HG03045 (cell line): ENCODE data around the gene CDK8.
"Not testable (repeated sequence)": the region's sequence is repeated elsewhere in the genome, so short reads cannot be mapped to it uniquely, and the experiment has no call there.

Experiments used
- ATAC-seq: cut with Tn5 transposase; IDR thresholded peaks from one replicate; pipeline ENCODE4 v1.9.1; 2021; ENCODE audit warnings: mild to moderate bottlenecking, moderate library complexity; ENCODE audit not compliant: unreplicated experiment

The CDK8 gene

DNA sequence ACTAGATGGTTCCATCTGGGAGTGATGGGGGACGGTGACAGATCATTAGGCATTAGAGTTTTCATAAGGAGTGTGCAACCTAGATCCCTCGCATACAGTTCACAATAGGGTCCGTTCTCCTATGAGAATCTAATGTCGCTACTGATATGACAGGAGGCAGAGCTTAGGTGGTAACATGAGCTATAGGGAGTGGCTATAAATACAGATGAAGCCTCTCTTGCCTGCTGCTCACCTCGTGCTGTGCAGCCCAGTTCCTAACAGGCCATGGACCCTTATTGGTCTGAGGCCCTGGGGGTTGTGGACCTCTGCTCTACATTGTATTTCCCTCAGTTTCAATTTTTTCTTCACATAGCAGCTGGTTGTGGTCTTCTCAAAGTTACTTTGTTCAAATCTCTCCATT is 56.5 kb downstream of the CDK8 start:
- no peak for ATAC-seq

DNA sequence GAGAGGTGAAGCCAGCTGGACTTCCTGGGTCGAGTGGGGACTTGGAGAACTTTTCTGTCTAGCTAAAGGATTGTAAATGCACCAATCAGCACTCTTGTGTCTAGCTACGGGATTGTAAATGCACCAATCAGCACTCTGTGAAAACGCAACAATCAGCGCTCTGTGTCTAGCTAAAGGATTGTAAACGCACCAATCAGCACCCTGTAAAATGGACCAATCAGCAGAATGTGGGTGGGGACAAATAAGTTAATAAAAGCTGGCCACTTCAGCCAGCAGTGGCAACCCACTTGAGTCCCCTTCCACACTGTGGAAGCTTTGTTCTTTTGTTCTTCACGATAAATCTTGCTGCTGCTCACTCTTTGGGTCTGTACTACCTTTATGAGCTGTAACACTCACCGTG is 58.1 kb downstream of the CDK8 start:
- ATAC-seq, result not testable (repeated sequence)

DNA sequence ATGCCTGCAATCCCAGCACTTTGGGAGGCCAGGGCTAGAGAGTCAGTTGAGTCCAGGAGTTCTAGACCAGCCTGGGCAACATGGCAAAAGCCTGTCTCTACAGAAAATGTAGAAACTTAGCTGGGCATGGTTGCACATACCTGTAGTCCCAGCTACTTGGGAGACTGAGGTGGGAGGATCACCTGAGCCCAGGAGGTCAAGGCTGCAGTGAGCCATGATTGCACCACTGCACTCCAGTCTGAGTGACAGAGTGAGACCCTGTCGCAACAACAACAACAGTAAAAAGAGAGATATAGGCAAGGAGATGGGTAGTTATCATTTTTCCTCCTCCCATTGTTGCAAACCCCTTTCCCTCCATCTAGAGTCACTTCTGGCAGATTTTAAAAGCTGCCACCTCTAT is 62.2 kb downstream of the CDK8 start:
- ATAC-seq, result not testable (repeated sequence)

DNA sequence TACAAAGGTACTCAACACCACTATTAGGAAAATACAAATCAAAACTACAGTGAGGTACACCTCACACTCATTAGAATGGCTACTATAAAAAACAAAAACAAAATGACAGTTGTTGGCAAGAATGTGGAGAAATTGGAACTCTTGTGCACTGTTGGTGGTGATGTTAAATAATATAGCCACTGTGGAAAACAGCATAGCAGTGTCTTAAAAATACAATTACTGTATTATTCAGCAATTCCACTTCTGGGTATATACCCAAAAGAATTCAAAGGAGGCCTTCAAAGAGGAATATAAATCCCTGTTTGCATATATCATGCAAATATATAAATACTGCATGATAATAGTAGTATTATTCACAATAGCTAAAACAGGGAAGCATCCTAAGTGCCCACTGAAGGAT is 66.8 kb downstream of the CDK8 start:
- no peak for ATAC-seq

DNA sequence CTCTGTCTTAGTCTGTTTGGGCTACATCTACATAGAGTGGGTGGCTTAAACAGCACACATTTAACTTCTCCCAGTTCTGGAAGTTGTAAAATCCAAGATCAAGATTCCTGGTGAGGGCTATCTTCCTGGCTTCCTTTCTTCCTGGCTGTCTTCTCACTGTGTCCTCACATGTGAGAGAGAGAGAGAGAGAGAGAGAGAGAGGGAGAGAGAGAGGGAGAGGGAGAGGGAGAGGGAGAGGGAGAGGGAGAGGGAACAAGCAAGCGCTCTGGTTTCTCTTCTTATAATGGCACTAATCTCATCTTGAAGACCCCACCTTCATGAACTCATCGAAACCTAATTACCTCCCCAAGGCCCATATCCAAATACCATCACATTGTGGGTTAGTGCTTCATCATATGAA is 69.2 kb downstream of the CDK8 start:
- ATAC-seq, result no peak

DNA sequence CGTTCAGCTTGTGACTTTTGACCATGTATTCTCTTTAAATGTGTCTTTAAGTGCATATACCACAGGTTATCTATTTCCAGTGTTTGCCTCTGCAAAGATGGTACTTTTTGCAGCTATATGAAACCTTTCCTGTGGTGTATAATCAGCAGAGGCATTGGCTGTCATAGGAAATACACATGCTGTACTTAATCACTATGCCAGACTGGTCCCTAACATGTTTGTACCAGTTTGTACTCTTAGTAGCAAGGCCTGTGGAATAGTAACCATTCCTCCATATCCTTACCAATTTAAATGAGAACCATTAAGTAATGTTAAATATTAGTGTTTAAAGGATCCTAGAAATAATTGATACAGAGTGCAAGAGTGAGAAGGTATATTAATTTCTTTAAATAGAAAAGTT is 69.8 kb downstream of the CDK8 start:
- ATAC-seq, result no peak

DNA sequence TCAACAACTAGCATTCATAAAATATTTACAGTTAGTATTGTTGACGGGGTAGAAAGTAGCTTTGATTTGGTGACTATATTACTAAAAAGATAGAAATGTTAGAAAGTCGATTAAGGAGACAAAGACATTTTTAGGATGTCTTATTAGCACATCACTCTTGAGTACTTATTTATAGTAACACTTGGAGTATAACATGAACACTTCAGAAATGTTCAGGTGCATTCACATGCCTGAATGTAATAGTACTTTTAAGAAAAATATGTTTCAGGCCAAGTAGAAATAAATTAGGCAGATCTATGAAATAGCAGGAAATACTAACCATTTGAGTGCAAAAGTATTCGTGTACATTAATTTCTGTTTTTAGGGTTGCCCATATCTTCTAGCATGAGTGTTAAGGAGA is 70.4 kb downstream of the CDK8 start:
- no peak for ATAC-seq

DNA sequence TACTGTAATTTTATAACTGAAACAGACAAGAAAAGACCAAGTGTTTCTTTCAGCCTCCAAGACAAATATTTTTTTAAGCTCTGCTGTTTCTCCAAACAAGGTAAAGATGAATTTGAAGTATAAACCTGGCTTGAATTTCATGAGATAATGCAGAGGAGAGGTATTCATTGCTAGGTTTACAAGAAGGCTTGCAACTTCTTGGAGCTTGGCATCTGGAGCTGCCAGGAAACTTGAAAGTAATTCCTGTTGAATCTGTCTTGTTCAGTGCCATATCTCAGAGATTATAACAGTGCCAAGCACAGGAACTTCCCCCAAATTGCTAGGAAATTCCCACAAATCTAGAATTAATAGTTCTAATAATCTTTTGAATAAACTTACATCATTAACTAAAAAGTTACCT is 70.9 kb downstream of the CDK8 start:
- no peak for ATAC-seq

DNA sequence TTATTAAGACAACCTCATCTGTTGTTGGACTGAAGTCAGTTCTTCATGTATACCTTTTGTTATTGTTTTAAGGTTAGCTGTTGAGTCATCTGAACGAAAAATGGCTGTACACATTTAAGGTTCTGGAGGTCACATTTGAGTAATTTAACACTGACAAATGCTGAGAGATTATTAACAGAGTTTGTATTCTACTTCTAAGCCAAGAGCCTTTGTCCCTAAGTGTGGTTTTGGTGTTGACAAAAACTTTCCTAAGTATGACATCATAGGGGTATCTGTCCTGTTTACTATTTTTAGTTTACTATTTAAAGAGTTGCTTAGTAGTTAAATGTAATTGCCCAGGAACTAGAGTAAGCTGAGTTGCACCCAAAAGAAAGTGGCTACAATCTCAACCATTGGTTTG is 71.9 kb downstream of the CDK8 start:
- ATAC-seq, result peak; percentile 69

DNA sequence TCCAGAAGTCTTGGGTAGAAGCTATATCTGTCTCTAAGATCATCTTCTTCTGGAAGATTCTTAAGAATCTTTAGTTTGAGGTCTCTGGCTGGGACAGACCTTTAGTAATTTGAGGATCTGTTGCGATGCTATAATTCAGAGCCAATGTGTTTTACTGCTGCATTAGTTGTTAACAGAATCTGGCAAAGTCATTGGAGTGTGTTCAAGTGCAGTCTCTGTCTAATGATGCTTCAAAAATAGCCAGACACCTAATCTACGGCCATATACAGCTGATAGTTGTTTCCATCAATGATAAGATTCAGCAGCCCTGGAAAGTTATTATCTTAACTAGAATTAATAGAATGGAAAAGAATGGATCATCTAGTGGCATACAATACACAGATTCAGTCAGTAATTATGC is 72.6 kb downstream of the CDK8 start:
- ATAC-seq, result no peak

DNA sequence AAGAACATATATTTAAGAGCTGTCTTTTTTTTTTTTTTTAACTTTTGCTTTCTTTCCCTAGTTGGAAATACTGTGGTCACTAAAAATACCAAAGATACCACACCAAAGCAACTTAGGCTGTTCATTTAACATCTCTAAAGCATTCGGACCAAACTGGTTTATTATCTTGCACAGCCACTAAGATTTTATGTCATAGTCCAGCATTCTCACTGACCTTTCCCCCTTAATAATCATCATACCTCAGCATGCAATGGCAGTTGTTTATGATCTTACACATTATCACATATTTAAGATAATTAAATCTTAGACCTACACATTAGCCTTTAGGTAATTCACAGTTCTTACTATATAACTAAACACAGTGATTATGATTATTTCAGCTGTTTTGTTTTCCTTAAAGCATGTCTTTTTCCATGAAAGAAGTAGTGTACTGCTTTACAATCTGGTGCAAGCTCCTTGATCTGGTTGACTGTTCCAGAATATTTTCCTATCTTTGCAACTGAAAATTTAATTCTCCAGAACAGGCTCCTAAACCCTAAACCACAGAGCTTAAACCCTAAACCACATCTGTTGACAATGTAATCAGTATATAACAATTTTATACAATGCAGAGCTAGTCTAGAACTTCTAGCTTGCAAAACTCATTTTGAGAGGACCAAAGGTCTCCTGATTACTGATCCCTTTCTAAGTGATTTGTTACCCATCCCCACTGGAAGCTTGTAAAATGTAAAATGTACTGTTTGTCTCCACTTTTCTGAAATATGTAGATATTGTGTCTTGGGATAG is 74.2 kb downstream of the CDK8 start:
- ATAC-seq, result no peak

DNA sequence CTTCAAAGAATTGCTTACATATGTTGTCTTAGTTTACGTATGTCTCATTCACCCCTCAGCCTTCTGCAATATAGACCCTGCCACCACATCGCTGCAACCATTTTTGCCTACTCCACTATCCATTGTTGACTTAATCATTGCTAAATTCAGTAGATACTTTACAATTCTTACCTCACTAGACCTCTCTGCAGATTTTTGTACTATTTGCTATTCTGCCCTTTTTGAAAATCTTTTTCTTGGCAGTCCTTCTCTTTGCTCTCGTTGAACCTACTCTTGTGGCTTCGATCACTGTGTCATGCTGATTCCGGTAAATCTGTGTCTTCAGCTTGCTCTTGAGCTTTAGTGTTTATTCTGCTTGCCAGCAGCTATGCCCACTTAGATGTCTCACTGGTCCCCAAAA is 81.2 kb downstream of the CDK8 start:
- ATAC-seq, result no peak

DNA sequence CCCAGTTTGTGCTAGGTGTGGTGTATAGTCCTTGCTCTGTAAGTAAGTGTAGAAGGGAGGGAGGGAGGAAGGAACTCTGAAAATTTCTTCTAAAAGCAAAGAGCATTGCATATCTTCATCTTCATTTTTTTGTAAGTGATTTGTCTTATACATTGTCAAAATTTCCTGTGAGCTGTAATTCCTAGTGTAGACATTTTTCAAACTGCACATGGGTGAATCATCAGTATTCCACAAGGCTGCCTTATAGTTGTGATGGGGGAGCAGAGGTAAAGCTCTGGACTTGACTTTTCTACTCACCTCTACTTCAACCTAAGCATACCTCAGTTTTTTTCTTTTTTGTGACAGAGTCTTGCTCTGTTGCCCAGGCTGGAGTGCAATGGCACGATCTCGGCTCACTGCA is 86.9 kb downstream of the CDK8 start:
- no peak for ATAC-seq

DNA sequence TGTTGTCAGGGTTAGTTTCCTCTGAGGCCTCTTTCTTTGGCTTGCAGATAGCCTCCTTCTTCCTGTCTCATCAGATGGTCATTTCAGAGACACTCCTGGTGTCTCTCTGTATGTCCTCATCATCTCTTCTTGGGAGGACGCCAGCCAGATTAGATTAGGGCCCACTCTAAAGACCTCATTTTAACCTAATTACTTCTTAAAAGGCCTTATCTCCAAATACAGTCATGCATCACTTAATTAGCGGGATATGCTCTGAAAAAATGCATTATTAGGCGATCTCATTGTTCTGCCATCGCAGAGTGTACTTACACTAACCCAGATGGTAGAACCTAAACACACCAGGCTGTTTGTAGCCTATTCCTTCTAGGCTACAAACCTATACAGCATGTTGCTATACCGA is 89.0 kb downstream of the CDK8 start:
- no peak for ATAC-seq

DNA sequence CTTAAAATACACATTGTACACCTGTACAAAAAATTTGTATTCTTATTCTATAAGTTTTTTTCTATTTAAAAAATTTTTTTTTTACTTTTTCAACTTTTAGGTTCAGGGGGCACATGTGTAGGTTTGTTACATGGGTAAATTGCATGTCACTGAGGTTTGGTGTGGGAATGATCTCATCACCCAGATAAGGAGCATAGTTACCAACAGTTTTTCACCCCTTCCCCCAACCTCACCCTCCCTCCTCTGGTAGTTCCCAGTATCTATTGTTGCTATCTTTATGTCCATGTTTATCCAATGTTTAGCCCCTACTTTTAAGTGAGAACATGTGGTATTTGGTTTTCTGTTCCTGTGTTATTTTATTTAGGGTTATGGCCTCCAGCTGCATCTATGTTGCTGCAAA is 89.9 kb downstream of the CDK8 start:
- ATAC-seq, result no peak

DNA sequence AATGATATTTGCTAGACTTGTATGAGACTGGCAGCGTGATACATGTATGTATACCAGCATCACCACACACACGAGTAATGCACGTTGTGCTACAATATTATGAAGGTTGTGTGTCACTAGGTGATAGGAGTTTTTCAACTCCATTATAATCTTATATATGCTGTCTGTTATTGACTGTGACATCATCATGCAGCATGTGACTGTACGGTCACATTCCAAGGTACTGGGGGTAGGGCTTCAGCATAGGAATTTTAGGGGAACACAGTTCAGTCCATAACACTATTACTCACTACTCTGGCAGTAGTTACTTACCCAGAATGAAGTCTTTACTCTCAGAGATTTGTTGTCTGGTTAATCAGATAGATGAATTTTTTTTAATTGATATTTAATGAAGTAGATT is 91.1 kb downstream of the CDK8 start:
- no peak for ATAC-seq

DNA sequence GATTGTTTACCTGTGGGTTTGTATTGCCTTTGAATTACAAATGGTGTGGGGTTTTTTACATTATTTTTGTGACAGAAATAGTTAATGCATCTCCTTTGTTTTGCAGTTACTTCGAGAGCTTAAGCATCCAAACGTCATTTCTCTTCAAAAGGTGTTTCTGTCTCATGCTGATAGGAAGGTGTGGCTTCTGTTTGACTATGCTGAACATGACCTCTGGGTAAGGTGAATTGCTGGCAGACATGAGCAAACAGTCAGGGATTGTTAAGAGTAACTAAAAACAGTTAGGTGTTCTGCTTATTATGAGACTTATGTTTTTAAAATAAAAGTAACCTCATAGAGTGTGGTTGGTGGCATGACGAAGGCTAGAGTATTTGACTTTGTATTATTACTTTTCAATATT is 95.0 kb downstream of the CDK8 start:
- no peak for ATAC-seq

DNA sequence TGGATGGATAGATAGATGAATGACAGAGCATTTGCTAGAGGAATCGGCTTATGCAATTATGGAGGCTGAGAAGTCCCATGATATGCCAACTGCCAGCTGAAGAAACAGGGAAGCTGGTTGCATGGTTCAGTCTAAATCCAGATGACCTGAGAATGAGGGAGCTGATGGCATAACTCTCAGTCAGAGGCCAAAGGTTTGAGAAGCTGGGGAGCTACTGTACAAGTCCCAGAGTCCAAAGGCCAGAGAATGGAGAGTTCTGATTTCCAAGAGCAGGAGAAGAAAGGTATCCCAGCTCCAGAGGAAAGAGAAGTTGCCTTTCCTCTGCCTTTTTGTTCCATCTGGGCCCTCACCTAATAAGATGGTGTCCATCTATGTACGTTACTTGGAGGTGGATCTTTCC is 108.3 kb downstream of the CDK8 start:
- no peak for ATAC-seq

DNA sequence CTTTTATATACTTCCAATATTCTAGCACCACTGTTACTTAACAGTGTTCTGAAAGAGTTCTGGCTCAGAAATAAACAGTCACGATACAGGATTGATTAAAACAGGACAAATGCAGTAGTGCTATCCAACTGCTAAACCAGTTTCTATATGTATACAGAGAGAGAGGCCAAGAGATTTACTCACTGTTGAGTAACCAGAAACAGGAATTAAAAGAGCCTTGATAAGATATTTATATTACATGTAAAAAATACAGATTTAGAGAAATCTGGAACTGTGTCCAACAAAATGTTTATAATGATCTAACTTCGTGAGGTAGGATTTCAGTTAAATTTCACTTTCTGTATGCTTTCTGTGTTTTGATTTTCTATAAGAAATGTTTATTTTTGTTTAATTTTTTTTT is 116.6 kb downstream of the CDK8 start:
- no peak for ATAC-seq

DNA sequence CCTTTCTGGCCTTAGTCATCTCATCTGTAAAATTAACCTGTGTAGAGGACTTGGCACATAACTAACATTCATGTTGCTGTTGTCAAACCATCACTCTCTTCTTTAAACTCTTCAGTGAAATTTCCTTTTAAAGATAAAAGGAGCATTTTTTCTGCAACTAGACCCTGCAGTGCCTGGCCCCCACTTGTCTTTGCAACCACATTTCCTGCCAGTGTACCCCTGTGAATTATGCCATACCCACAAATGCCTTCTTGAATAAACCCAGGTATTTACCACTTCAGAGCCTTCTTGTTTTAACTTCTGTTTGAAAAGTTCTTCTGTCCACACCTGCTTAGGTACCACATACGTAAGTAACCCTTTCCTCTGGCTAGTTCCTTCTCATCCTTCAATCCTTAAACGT is 118.8 kb downstream of the CDK8 start:
- no peak for ATAC-seq

DNA sequence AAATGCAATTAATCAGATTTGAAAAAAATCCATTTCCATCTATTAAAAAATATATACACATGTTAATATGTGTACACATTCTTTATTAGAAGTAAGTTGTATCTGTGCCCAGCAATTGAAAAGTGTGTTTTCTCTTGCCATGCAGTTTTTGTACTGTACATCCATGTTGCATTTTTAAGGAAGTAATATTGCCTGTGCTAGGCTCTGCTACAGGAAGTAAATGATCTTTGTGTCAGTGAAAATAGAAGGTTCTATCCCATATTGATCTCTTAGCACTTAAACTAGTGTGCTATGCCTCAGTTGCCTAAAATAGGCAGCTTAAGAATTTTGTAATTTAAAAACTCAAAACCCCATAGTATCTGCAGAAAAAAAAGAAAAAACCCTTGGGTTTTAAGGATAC is 122.5 kb downstream of the CDK8 start:
- no peak for ATAC-seq

DNA sequence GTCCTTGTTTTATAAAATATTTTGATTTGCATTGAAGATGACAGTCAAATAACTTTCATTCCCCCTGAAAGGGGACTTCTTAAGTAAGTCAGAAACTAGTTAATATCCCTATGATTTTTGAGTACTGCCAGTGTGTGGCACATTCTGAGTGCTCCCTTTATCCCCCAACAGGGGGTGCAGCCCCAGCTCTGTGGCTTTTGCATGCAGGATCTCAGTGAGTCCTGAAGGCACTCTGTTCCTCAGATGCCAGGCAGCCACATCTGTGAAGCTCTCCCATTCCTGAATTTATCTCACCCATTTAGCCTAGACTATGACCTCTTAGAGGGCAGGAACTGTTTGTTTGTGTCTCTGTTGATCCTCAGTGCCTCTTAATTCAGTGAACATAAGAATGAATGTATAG is 123.1 kb downstream of the CDK8 start:
- no peak for ATAC-seq

DNA sequence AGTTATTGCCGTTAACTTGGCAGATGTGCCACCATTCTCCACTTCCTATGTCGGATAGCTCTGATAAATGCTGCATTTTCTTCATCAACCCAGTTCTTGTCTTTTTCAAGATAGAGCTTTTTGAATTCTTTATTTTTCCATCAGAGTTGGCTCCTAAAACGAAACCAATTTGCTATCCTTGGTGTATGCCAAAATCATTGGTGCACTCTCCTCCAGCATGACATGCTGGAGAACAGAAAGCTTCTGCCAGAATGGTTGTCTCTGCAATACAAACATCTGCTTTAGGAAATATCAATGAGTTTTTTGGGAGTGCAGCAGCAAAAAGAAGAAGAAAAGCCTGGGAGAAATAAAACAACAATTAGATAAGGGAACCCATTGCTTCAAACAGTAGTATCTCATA is 124.2 kb downstream of the CDK8 start:
- ATAC-seq, result no peak
